Femur (tissue), 1 donor: ENCODE measurements around the gene TRIM39.
A peak's percentile ranks its signal among the peaks of the same experiment; 100 is the strongest.

ENCODE experiments used
- DNase-seq: peaks from one replicate; pipeline ENCODE4 v3.0.0-alpha.2; 2017

TRIM39 gene

GRCh38 chr6:30328397-30328796 lies 1.7 kb downstream of the TRIM39 start:
- no peak for DNase-seq

GRCh38 chr6:30329331-30329730 lies 2.6 kb downstream of the TRIM39 start:
- peak; percentile 46 for DNase-seq

GRCh38 chr6:30331981-30332380 lies 5.3 kb downstream of the TRIM39 start:
- no peak for DNase-seq

- no peak for DNase-seq
Observed at GRCh38 chr6:30334075-30334783, 7.5 kb downstream of the TRIM39 start.

- no peak for DNase-seq
Observed at GRCh38 chr6:30340589-30341054, 13.9 kb downstream of the TRIM39 start.

GRCh38 chr6:30341218-30341617 lies 14.5 kb downstream of the TRIM39 start:
- DNase-seq = no peak

- DNase-seq = no peak
Observed at GRCh38 chr6:30341728-30342127, 15.0 kb downstream of the TRIM39 start.

GRCh38 chr6:30344191-30344867 lies 17.6 kb downstream of the TRIM39 start:
- DNase-seq = no peak

GRCh38 chr6:30344868-30345671 lies 18.3 kb downstream of the TRIM39 start, which contains the start of gene RPP21:
Gene RPP21 (plus strand): TSS chr6:30345156. CDS start chr6:30345172, 16 bp downstream.
- peak; percentile 91 for DNase-seq

GRCh38 chr6:30345852-30346251 lies 19.1 kb downstream of the TRIM39 start:
- DNase-seq = no peak

GRCh38 chr6:30348957-30349356 lies 22.2 kb downstream of the TRIM39 start:
- DNase-seq = no peak

- DNase-seq = no peak
Observed at GRCh38 chr6:30349421-30350177, 22.9 kb downstream of the TRIM39 start.

GRCh38 chr6:30350524-30350923 lies 23.8 kb downstream of the TRIM39 start:
- no peak for DNase-seq

GRCh38 chr6:30352550-30352949 lies 25.8 kb downstream of the TRIM39 start:
- no peak for DNase-seq

GRCh38 chr6:30355281-30355680 lies 28.6 kb downstream of the TRIM39 start:
- no peak for DNase-seq

GRCh38 chr6:30356536-30356935 lies 29.8 kb downstream of the TRIM39 start:
- no peak for DNase-seq

- peak; percentile 63 for DNase-seq
Observed at GRCh38 chr6:30357678-30358540, 31.2 kb downstream of the TRIM39 start.

- DNase-seq = no peak
Observed at GRCh38 chr6:30359276-30359675, 32.5 kb downstream of the TRIM39 start.

- DNase-seq = no peak
Observed at GRCh38 chr6:30360139-30360538, 33.4 kb downstream of the TRIM39 start.

- DNase-seq = no peak
Observed at GRCh38 chr6:30361661-30362060, 34.9 kb downstream of the TRIM39 start.

- no peak for DNase-seq
Observed at GRCh38 chr6:30363459-30363858, 36.7 kb downstream of the TRIM39 start.

- no peak for DNase-seq
Observed at GRCh38 chr6:30364591-30364990, 37.9 kb downstream of the TRIM39 start.
